Upper lobe of right lung (tissue), 1 donor: Measurements from ENCODE around the gene ACTRT3. TPM values are rescaled to one million over a fixed set of nuclear protein-coding genes. Genes with fewer than 3 reads are reported as not detected.

Experiments used
- ATAC-seq: fragments of 200-7000 bp; cut with Tn5 transposase; one replicate; pipeline ENCODE4 v1.9.1; 2020; ENCODE audit warnings: mild to moderate bottlenecking, moderate library complexity
- DNase-seq: peaks from one replicate; pipeline ENCODE4 v3.0.0-alpha.2; 2020
- H3K27ac ChIP-seq: fragments of 200-600 bp; one replicate; pipeline ENCODE4 v1.8.0; 2022
- H3K27me3 ChIP-seq: fragments of 200-600 bp; one replicate; pipeline ENCODE4 v1.8.0; 2022; ENCODE audit warnings: mild to moderate bottlenecking
- H3K36me3 ChIP-seq: fragments of 200-600 bp; one replicate; pipeline ENCODE4 v1.8.0; 2022
- H3K4me1 ChIP-seq: fragments of 200-600 bp; one replicate; pipeline ENCODE4 v1.8.0; 2022
- H3K4me3 ChIP-seq: fragments of 200-600 bp; one replicate; pipeline ENCODE4 v1.8.0; 2022; ENCODE audit warnings: mild to moderate bottlenecking
- H3K9me3 ChIP-seq: fragments of 200-600 bp; one replicate; pipeline ENCODE4 v1.8.0; 2022
- intact Hi-C: fragments of 100-400 bp; cut with DNase I; formaldehyde crosslinking; loops from one replicate; pipeline ENCODE4 v1.11.0; 2022
- total RNA-seq: library from RNA; stranded (reverse); fragmentation: NEBNext Ultra II Directional; extraction: Animal tissue kit (Norgen Biotek cat#: 25700); gene quantifications from one replicate; pipeline ENCODE4 v1.2.1, GENCODE V29; 2021
- TF ChIP-seq, protein P1 (sequence below): fragments of 200-600 bp; IDR thresholded peaks from one replicate; pipeline ENCODE4 v1.8.0; 2022; ENCODE audit warnings: antibody characterized with exemption
- donor health status: DM: no; HTN: yes; CAD: no; lungs with severe emphysema.

ACTRT3 gene
- total RNA-seq, 1 donor from 2014 or later: 1.2 TPM

DNA sequence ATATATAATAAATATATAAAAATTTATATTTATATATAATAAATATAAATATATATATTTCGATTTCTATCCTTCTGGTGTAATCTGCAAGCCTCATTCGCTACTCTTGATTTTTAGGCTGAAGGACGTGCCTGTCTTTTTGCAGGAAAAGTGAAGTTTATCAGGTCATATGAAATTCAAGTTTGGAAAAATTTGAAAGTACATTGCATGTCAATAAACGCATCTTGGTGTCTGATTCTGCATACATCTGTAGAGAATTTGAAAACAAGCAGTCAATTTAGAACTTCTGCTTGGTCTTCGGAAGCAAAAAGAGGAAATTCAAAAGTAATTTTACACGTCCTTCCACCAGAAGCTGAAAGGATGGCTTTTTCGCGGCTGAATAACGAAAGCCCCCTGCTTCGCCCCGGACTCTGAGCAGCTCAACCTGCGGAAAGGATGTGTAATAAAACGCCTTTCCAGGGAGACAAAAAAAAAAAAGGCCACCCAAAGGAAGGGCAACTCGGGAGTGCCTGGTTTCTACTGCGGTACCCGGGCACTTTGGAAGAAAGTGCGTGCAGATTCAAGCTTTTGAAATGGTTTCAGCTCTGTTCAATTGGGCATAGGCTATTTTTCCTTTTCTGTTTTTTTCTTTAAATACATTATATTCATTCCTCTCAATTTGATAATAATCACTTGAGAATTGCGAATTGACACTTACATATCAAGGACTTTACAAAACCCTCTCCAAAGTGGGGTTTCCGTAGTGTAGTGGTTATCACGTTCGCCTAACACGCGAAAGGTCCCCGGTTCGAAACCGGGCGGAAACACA is 2.3 kb upstream of the ACTRT3 start:
- intact Hi-C loops: no loop called here
- Histone ChIP-seq H3K9me3 (no peaks in the 10 kb centered on the region), H3K27me3 (no peaks in the 10 kb centered on the region), H3K27ac (peak overlapping the region; percentile 100), H3K4me3 (peak overlapping the region; percentile 93), H3K4me1 (peaks cover 23% of the 10 kb centered on the region), H3K36me3 (peaks cover 18% of the 10 kb centered on the region)
- ATAC-seq (no peak), DNase-seq (no peak)
- TF ChIP-seq, protein P1, sequence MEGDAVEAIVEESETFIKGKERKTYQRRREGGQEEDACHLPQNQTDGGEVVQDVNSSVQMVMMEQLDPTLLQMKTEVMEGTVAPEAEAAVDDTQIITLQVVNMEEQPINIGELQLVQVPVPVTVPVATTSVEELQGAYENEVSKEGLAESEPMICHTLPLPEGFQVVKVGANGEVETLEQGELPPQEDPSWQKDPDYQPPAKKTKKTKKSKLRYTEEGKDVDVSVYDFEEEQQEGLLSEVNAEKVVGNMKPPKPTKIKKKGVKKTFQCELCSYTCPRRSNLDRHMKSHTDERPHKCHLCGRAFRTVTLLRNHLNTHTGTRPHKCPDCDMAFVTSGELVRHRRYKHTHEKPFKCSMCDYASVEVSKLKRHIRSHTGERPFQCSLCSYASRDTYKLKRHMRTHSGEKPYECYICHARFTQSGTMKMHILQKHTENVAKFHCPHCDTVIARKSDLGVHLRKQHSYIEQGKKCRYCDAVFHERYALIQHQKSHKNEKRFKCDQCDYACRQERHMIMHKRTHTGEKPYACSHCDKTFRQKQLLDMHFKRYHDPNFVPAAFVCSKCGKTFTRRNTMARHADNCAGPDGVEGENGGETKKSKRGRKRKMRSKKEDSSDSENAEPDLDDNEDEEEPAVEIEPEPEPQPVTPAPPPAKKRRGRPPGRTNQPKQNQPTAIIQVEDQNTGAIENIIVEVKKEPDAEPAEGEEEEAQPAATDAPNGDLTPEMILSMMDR: no peak

- intact Hi-C loops: no loop called here
- peak; percentile 95 for ATAC-seq
Measured at GRCh38 chr3:169764882-169765612, 4.3 kb downstream of the ACTRT3 start, which contains the start of gene TERC. Gene TERC, minus strand, starts transcription at chr3:169765060.

DNA sequence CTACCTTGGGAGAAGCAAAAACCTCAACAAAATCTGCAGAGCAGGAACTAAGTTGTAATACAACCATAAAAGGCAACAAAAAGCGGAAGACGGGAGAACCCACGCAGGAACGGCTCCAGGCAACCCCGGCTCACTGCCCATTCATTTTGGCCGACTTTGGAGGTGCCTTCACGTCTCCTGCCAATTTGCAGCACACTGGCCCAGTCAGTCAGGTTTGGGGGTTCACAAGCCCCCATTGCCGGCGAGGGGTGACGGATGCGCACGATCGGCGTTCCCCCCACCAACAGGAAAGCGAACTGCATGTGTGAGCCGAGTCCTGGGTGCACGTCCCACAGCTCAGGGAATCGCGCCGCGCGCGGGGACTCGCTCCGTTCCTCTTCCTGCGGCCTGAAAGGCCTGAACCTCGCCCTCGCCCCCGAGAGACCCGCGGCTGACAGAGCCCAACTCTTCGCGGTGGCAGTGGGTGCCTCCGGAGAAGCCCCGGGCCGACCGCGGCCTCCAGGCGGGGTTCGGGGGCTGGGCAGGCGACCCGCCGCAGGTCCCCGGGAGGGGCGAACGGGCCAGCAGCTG is 5.0 kb downstream of the ACTRT3 start:
- peak overlapping the region; percentile 81 for H3K4me3 ChIP-seq
- H3K9me3 ChIP-seq: no peaks in the 10 kb centered on the region
- TF ChIP-seq, protein P1: no peak
- H3K27ac ChIP-seq: peak overlapping the region; percentile 98
- intact Hi-C loops: no loop called here
- ATAC-seq: peak; percentile 68
- H3K27me3 ChIP-seq: no peaks in the 10 kb centered on the region
- DNase-seq: peak; percentile 85
- no peaks in the 10 kb centered on the region for H3K4me1 ChIP-seq
- no peaks in the 10 kb centered on the region for H3K36me3 ChIP-seq

More at GRCh38 chr3:169764882-169765612, 4.3 kb downstream of the ACTRT3 start, which contains the start of gene TERC:
- H3K36me3 ChIP-seq: no peaks in the 10 kb centered on the region
- no peaks in the 10 kb centered on the region for H3K4me1 ChIP-seq
- TF ChIP-seq, protein P1: no peak
- peak within 1 kb of the TSS; percentile 81 for H3K4me3 ChIP-seq
- peak; percentile 97 for DNase-seq
- H3K27me3 ChIP-seq: no peaks in the 10 kb centered on the region
- no peaks in the 10 kb centered on the region for H3K9me3 ChIP-seq
- H3K27ac ChIP-seq: peak within 1 kb of the TSS; percentile 98

DNA sequence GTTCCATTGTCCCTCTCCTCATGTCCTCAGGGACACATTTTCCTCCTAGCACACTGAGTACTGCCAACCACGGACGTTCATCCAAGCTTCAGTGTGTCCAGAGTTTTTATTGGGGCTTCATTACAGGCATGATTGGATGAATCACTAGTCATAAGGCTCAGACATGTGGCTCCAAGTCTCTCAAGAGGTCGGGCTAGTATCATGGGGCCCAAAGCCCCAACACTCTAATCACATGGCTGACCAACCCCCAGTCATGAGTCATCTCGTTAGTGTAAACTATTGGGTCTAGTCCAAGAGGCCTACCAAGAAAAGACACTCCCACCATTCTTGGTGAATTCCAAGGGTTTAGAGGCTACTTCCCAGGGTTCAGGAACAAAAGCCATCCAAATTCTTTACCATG is 8.9 kb downstream of the ACTRT3 start:
- no peak for DNase-seq
- Histone ChIP-seq H3K4me1 (no peaks in the 10 kb centered on the region), H3K4me3 (no peak overlapping the region), H3K27ac (no peak overlapping the region), H3K36me3 (no peaks in the 10 kb centered on the region), H3K9me3 (no peaks in the 10 kb centered on the region), H3K27me3 (no peaks in the 10 kb centered on the region)
- TF ChIP-seq, protein P1: no peak
- intact Hi-C loops: no loop called here
- ATAC-seq: no peak

DNA sequence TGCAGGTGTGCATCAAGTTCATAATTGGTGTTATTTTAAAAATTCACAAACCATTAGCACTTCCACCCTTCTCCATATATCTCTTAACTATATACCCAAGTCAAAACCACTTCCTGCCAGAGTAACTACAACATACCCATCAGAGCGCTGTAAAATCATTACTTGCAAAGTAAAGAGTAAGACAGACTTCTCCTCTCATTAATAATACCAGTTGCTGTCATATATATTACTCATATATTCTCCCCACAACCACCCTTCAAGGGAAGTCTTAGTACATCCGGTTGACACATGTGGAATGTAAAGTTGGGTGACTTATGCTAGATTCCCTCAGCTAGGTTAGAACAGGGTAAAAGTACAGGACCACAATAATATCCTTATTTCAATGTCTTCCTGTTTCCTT is 10.1 kb downstream of the ACTRT3 start:
- Histone ChIP-seq H3K9me3 (no peaks in the 10 kb centered on the region), H3K36me3 (no peaks in the 10 kb centered on the region), H3K27me3 (no peaks in the 10 kb centered on the region), H3K4me1 (no peaks in the 10 kb centered on the region), H3K4me3 (no peak overlapping the region), H3K27ac (no peak overlapping the region)
- TF ChIP-seq, protein P1: no peak
- intact Hi-C loops: no loop called here
- ATAC-seq: no peak
- no peak for DNase-seq
